GM20431 (cell line): ENCODE measurements around the gene ZNHIT1.

Experiments used
- in situ Hi-C: fragments of 300-500 bp; cut with MseI, MboI; formaldehyde crosslinking; loops from one replicate; pipeline ENCODE4 v1.15.0; 2020; ENCODE audit warnings: low sequenced_read_pairs; ENCODE audit not compliant: unreplicated experiment

ZNHIT1 gene

GRCh38 chr7:101216001-101216859 lies 1.7 kb upstream of the ZNHIT1 start:
- in situ Hi-C loops, result no loop called here

GRCh38 chr7:101216860-101217387 lies 1.0 kb upstream of the ZNHIT1 start:
- in situ Hi-C loops, result no loop called here

- in situ Hi-C loops, result no loop called here
These were observed 516 bp downstream of the ZNHIT1 start for GRCh38 chr7:101218236-101219125.

GRCh38 chr7:101220295-101220694 lies 2.3 kb downstream of the ZNHIT1 start:
- in situ Hi-C loops, result no loop called here

- in situ Hi-C loops, result no loop called here
These were observed 4.4 kb downstream of the ZNHIT1 start for GRCh38 chr7:101222275-101222830.

- in situ Hi-C loops, result no loop called here
These were observed 5.6 kb downstream of the ZNHIT1 start for GRCh38 chr7:101223528-101223927.

- in situ Hi-C loops, result no loop called here
These were observed 7.7 kb downstream of the ZNHIT1 start for GRCh38 chr7:101225650-101226049.

GRCh38 chr7:101226721-101227120 lies 8.8 kb downstream of the ZNHIT1 start:
- in situ Hi-C loops, result no loop called here

GRCh38 chr7:101231644-101232043 lies 13.7 kb downstream of the ZNHIT1 start:
- in situ Hi-C loops, result no loop called here

- in situ Hi-C loops, result no loop called here
These were observed 14.3 kb downstream of the ZNHIT1 start for GRCh38 chr7:101232141-101232850.

- in situ Hi-C loops, result no loop called here
These were observed 16.1 kb downstream of the ZNHIT1 start for GRCh38 chr7:101233907-101234547.

- in situ Hi-C loops, result no loop called here
These were observed 16.7 kb downstream of the ZNHIT1 start for GRCh38 chr7:101234636-101235035.

GRCh38 chr7:101235050-101235449 lies 17.1 kb downstream of the ZNHIT1 start:
- in situ Hi-C loops, result no loop called here

GRCh38 chr7:101235522-101235921 lies 17.6 kb downstream of the ZNHIT1 start:
- in situ Hi-C loops, result no loop called here

- in situ Hi-C loops, result no loop called here
These were observed 18.4 kb downstream of the ZNHIT1 start for GRCh38 chr7:101236292-101236835.

- in situ Hi-C loops, result no loop called here
These were observed 19.5 kb downstream of the ZNHIT1 start, which contains the start of gene CLDN15 for GRCh38 chr7:101237206-101238067. Gene CLDN15, minus strand, starts transcription at chr7:101237802. Its CDS starts 221 bp downstream, at chr7:101237581.

GRCh38 chr7:101238226-101239182 lies 20.5 kb downstream of the ZNHIT1 start:
- in situ Hi-C loops, result no loop called here
